SU-DHL-6 (cell line): ENCODE data around the gene ITGB4.

ENCODE experiments used
- H2AFZ ChIP-seq: fragments of 200-600 bp; sonication (generic); 2 replicates; pipeline ENCODE4 v1.6.1; 2014; ENCODE audit warnings: low read depth, mild to moderate bottlenecking, moderate library complexity, mixed read lengths, antibody characterized with exemption, low read length; ENCODE audit not compliant: severe bottlenecking
- H3F3A ChIP-seq: fragments of 200-600 bp; shearing (Covaris generic); 2 replicates; pipeline ENCODE4 v1.6.0; 2016; ENCODE audit warnings: antibody characterized with exemption, mild to moderate bottlenecking; ENCODE audit not compliant: insufficient read depth
- H3K27ac ChIP-seq: fragments of 200-600 bp; sonication (generic); 2 replicates; pipeline ENCODE4 v1.5.1; 2016; ENCODE audit warnings: low read depth, mild to moderate bottlenecking, low read length, moderate library complexity, mixed read lengths
- H3K27me3 ChIP-seq: fragments of 200-600 bp; sonication (generic), shearing (Covaris generic); 2 replicates; pipeline ENCODE4 v1.6.0; 2014; ENCODE audit warnings: mild to moderate bottlenecking, low read length
- H3K36me3 ChIP-seq: fragments of 200-600 bp; sonication (generic); 2 replicates; pipeline ENCODE4 v1.6.1; 2014; ENCODE audit warnings: mild to moderate bottlenecking, low read length, mixed read lengths
- H3K4me2 ChIP-seq: fragments of 300-600, 200-600 bp; shearing (Covaris generic), sonication (generic); 2 replicates; pipeline ENCODE4 v1.6.0; 2014; ENCODE audit warnings: low read length, low read depth, mild to moderate bottlenecking; ENCODE audit not compliant: poor library complexity, severe bottlenecking
- H3K4me3 ChIP-seq: fragments of 200-600 bp; sonication (generic); 2 replicates; pipeline ENCODE4 v1.5.1; 2014; ENCODE audit warnings: antibody characterized with exemption, low read length, mild to moderate bottlenecking, mixed read lengths; ENCODE audit not compliant: insufficient read depth, poor library complexity, severe bottlenecking
- H3K79me2 ChIP-seq: fragments of 200-600 bp; sonication (generic); 2 replicates; pipeline ENCODE4 v1.6.1; 2014; ENCODE audit warnings: mild to moderate bottlenecking, low read length, moderate library complexity; ENCODE audit not compliant: insufficient read depth
- H3K9ac ChIP-seq: fragments of 200-600 bp; sonication (generic); 2 replicates; pipeline ENCODE4 v1.7.0; 2014; ENCODE audit warnings: mild to moderate bottlenecking, low read length
- H3K9me2 ChIP-seq: fragments of 200-600 bp; sonication (generic); replicated peaks from 2 replicates; pipeline ENCODE4 v1.6.1; 2014; ENCODE audit warnings: low read length; ENCODE audit not compliant: insufficient read depth
- H3K9me3 ChIP-seq: fragments of 200-600 bp; sonication (generic); 2 replicates; pipeline ENCODE4 v1.6.1; 2014; ENCODE audit warnings: low read length, mixed read lengths; ENCODE audit not compliant: insufficient read depth
- H4K20me1 ChIP-seq: fragments of 200-600 bp; sonication (generic); 2 replicates; pipeline ENCODE4 v1.6.1; 2014; ENCODE audit warnings: low read depth, mild to moderate bottlenecking, antibody characterized with exemption, low read length, moderate library complexity, mixed read lengths
- EZH2phosphoT487 ChIP-seq: fragments of 200-600 bp; sonication (generic), shearing (Covaris generic); conservative IDR thresholded peaks from 2 replicates; pipeline ENCODE4 v1.6.1; 2018; ENCODE audit warnings: mild to moderate bottlenecking, antibody characterized with exemption, low read length, moderate library complexity, mixed read lengths
- TF ChIP-seq, protein P1 (sequence below): fragments of 200-600 bp; sonication (generic); IDR thresholded peaks from one replicate; pipeline ENCODE4 v1.5.1; 2017; ENCODE audit warnings: antibody characterized with exemption, mild to moderate bottlenecking, low read length, moderate library complexity; ENCODE audit not compliant: insufficient read depth, poor library complexity, severe bottlenecking

Gene ITGB4

DNA sequence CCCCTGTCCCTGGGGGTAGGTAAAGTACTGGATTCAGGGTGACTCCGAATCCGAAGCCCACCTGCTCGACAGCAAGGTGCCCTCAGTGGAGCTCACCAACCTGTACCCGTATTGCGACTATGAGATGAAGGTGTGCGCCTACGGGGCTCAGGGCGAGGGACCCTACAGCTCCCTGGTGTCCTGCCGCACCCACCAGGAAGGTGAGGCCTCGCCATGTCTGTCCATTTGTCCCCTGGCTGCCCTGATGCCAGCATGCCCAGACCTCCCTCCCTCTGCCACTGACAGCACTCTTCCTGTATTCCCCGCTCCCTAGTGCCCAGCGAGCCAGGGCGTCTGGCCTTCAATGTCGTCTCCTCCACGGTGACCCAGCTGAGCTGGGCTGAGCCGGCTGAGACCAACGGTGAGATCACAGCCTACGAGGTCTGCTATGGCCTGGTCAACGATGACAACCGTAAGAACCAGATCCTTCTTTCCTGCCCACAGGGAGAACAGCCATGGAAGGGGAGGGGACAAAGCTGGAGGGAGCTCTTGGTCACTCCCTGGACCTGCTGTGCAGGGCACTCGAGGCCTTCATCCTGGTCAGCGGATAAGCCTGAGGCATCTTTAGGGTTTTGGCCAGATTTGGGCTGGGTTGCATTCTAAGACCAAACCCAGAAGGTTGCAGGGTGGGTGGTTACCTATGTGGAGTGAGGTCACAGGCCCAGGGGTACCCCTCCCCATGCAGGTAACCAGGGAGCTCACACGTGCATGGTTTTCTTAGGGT is 29.6 kb downstream of the ITGB4 start:
- H3K27ac ChIP-seq = no peak overlapping the region
- H3K9me3 ChIP-seq = no peaks in the 10 kb centered on the region
- no peaks in the 10 kb centered on the region for H3K9me2 ChIP-seq
- TF ChIP-seq EZH2phosphoT487 = no peak
- H2AFZ ChIP-seq = no peak overlapping the region
- H3K4me3 ChIP-seq = no peak overlapping the region
- H3F3A ChIP-seq = peaks cover 4% of the 10 kb centered on the region; the same call in 1 of the 2 replicates
- no peak overlapping the region for H3K4me2 ChIP-seq
- H3K27me3 ChIP-seq = no peaks in the 10 kb centered on the region
- H3K79me2 ChIP-seq = no peaks in the 10 kb centered on the region
- H3K9ac ChIP-seq = no peak overlapping the region
- H4K20me1 ChIP-seq = no peaks in the 10 kb centered on the region
- H3K36me3 ChIP-seq = no peaks in the 10 kb centered on the region

DNA sequence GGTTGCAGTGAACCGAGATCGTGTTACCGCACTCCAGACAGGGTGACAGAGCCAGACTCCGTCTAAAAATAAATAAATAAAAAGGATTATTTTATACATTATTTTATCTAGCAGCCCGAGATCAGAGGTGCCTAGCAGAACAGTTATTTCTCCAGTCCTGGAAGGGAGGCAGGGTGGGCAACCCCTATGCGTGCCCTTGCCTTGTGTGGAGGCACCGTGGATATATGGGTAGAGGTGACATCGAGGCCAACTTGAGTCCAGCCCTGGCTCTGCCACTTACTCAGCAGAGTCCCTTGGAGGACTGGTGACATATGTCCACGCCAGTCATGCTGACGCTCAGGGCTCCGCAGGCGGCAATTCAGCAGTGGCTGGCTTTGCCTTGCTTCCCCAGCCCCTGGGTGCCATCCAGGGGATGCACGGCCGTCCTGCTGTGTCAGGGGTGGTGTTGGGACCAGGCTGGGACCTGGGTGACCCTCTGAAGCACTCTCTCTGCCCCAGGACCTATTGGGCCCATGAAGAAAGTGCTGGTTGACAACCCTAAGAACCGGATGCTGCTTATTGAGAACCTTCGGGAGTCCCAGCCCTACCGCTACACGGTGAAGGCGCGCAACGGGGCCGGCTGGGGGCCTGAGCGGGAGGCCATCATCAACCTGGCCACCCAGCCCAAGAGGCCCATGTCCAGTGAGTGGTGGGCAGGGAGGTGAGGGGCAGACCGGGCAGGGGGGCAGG is 30.6 kb downstream of the ITGB4 start:
- H3K4me2 ChIP-seq = no peak overlapping the region
- no peaks in the 10 kb centered on the region for H3K9me2 ChIP-seq
- no peaks in the 10 kb centered on the region for H4K20me1 ChIP-seq
- no peaks in the 10 kb centered on the region for H3K36me3 ChIP-seq
- H2AFZ ChIP-seq = no peak overlapping the region
- H3K9me3 ChIP-seq = no peaks in the 10 kb centered on the region
- H3K9ac ChIP-seq = no peak overlapping the region
- no peak overlapping the region for H3K4me3 ChIP-seq
- H3K27me3 ChIP-seq = no peaks in the 10 kb centered on the region
- H3K27ac ChIP-seq = no peak overlapping the region
- H3K79me2 ChIP-seq = no peaks in the 10 kb centered on the region
- no peak for TF ChIP-seq EZH2phosphoT487
- TF ChIP-seq, protein P1, sequence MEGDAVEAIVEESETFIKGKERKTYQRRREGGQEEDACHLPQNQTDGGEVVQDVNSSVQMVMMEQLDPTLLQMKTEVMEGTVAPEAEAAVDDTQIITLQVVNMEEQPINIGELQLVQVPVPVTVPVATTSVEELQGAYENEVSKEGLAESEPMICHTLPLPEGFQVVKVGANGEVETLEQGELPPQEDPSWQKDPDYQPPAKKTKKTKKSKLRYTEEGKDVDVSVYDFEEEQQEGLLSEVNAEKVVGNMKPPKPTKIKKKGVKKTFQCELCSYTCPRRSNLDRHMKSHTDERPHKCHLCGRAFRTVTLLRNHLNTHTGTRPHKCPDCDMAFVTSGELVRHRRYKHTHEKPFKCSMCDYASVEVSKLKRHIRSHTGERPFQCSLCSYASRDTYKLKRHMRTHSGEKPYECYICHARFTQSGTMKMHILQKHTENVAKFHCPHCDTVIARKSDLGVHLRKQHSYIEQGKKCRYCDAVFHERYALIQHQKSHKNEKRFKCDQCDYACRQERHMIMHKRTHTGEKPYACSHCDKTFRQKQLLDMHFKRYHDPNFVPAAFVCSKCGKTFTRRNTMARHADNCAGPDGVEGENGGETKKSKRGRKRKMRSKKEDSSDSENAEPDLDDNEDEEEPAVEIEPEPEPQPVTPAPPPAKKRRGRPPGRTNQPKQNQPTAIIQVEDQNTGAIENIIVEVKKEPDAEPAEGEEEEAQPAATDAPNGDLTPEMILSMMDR = no peak
- peaks cover 4% of the 10 kb centered on the region; the same call in 1 of the 2 replicates for H3F3A ChIP-seq

DNA sequence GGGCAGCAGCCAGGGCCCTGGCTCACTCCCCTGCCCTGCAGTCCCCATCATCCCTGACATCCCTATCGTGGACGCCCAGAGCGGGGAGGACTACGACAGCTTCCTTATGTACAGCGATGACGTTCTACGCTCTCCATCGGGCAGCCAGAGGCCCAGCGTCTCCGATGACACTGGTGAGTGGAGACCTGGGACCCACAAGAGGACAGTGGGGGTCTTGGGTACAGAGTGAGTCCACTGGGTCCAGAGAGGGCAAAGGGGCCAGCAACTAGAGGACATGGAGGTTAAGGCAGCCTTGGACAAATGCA is 31.1 kb downstream of the ITGB4 start:
- TF ChIP-seq, protein P1 = no peak
- no peak for TF ChIP-seq EZH2phosphoT487
- Histone ChIP-seq H3K9me3 (no peaks in the 10 kb centered on the region), H3F3A (peaks cover 4% of the 10 kb centered on the region; the same call in 1 of the 2 replicates), H3K9ac (no peak overlapping the region), H3K79me2 (no peaks in the 10 kb centered on the region), H3K9me2 (no peaks in the 10 kb centered on the region), H3K4me3 (no peak overlapping the region), H3K27me3 (no peaks in the 10 kb centered on the region), H3K4me2 (no peak overlapping the region), H3K36me3 (no peaks in the 10 kb centered on the region), H2AFZ (no peak overlapping the region), H4K20me1 (no peaks in the 10 kb centered on the region), H3K27ac (no peak overlapping the region)
